HG03039 (cell line): ENCODE measurements around the gene SLC35C1.
"Not testable (repeated sequence)": the region's sequence is repeated elsewhere in the genome, so short reads cannot be mapped to it uniquely, and the experiment has no call there.

Experiments
- ATAC-seq: cut with Tn5 transposase; IDR thresholded peaks from one replicate; pipeline ENCODE4 v1.9.1; 2021; ENCODE audit warnings: mild to moderate bottlenecking, moderate library complexity; ENCODE audit not compliant: unreplicated experiment

The SLC35C1 gene

GRCh38 chr11:45786272-45786671 lies 18.7 kb upstream of the SLC35C1 start:
- no peak for ATAC-seq

GRCh38 chr11:45788887-45789286 lies 16.1 kb upstream of the SLC35C1 start:
- ATAC-seq: no peak

GRCh38 chr11:45791524-45791923 lies 13.4 kb upstream of the SLC35C1 start:
- no peak for ATAC-seq

GRCh38 chr11:45794169-45794568 lies 10.8 kb upstream of the SLC35C1 start:
- ATAC-seq: no peak

- no peak for ATAC-seq
These were observed 9.6 kb upstream of the SLC35C1 start for GRCh38 chr11:45795379-45795778.

GRCh38 chr11:45796461-45796861 lies 8.5 kb upstream of the SLC35C1 start:
- ATAC-seq: no peak

GRCh38 chr11:45798793-45799441 lies 6.0 kb upstream of the SLC35C1 start:
- no peak for ATAC-seq

GRCh38 chr11:45799562-45799961 lies 5.4 kb upstream of the SLC35C1 start:
- ATAC-seq: no peak

- no peak for ATAC-seq
These were observed 4.7 kb upstream of the SLC35C1 start for GRCh38 chr11:45800261-45800660.

- ATAC-seq: no peak
These were observed 3.1 kb upstream of the SLC35C1 start for GRCh38 chr11:45801723-45802315.

- ATAC-seq: no peak
These were observed 2.2 kb upstream of the SLC35C1 start for GRCh38 chr11:45802531-45803317.

- no peak for ATAC-seq
These were observed 783 bp upstream of the SLC35C1 start for GRCh38 chr11:45803971-45804760.

GRCh38 chr11:45805305-45806071 lies 539 bp downstream of the SLC35C1 start:
- no peak for ATAC-seq

- no peak for ATAC-seq
These were observed 1.4 kb downstream of the SLC35C1 start for GRCh38 chr11:45806072-45806933.

GRCh38 chr11:45806937-45807791 lies 2.2 kb downstream of the SLC35C1 start:
- no peak for ATAC-seq

- ATAC-seq: no peak
These were observed 2.9 kb downstream of the SLC35C1 start for GRCh38 chr11:45807792-45808238.

GRCh38 chr11:45808427-45808826 lies 3.5 kb downstream of the SLC35C1 start:
- ATAC-seq: not testable (repeated sequence)
